ENCODE results near the gene DTNA. TPM values are rescaled to one million over a fixed set of nuclear protein-coding genes. Genes with fewer than 3 reads are reported as not detected.
"Not testable (repeated sequence)": the region's sequence is repeated elsewhere in the genome, so short reads cannot be mapped to it uniquely, and the experiment has no call there.

The DTNA gene
- total RNA-seq = not detected

GRCh38 chr18:34709750-34710441 is at the start of gene DTNA:
TSS of gene DTNA (plus strand) at chr18:34710298. CDS start at chr18:34755977, 45,679 bp downstream.
- DNase-seq (ENCODE audit: low spot score) (no peak), ATAC-seq (no peak)
- H3K27ac Mint-ChIP-seq = no peak within 1 kb of the TSS
- peaks cover 18 to 24% of the 10 kb centered on the region in 2 donors for H3K27me3 Mint-ChIP-seq
- H3K9me3 Mint-ChIP-seq = no peaks in the 10 kb centered on the region
- no peaks in the 10 kb centered on the region for H3K36me3 Mint-ChIP-seq
- no peaks in the 10 kb centered on the region for H3K4me1 Mint-ChIP-seq (ENCODE audit: low read depth in 2 of 2)
- no peak within 1 kb of the TSS for H3K4me3 Mint-ChIP-seq

GRCh38 chr18:34660572-34660971 is 49.5 kb upstream of the DTNA start:
- Mint-ChIP-seq H3K27ac (no peak overlapping the region), H3K27me3 (peaks cover 21 to 22% of the 10 kb centered on the region in 2 donors), H3K36me3 (no peaks in the 10 kb centered on the region), H3K4me1 (ENCODE audit: low read depth in 2 of 2) (peaks cover 0 to 6% of the 10 kb centered on the region in 2 donors), H3K4me3 (no peak overlapping the region), H3K9me3 (no peaks in the 10 kb centered on the region)
- DNase-seq (ENCODE audit: low spot score) = no peak
- no peak for ATAC-seq

GRCh38 chr18:34661464-34662087 is 48.5 kb upstream of the DTNA start:
- Mint-ChIP-seq H3K27ac (no peak overlapping the region), H3K27me3 (peaks cover 21 to 22% of the 10 kb centered on the region in 2 donors), H3K36me3 (no peaks in the 10 kb centered on the region), H3K4me1 (ENCODE audit: low read depth in 2 of 2) (peaks cover 0 to 6% of the 10 kb centered on the region in 2 donors), H3K4me3 (no peak overlapping the region), H3K9me3 (no peaks in the 10 kb centered on the region)
- DNase-seq (ENCODE audit: low spot score) = no peak
- peak; percentile 53 to 70 for ATAC-seq

GRCh38 chr18:34676816-34677574 is 33.1 kb upstream of the DTNA start:
- H3K4me3 Mint-ChIP-seq = no peak overlapping the region
- no peaks in the 10 kb centered on the region for H3K36me3 Mint-ChIP-seq
- ATAC-seq (no peak), DNase-seq (ENCODE audit: low spot score) (no peak)
- H3K27ac Mint-ChIP-seq = no peak overlapping the region
- no peaks in the 10 kb centered on the region for H3K4me1 Mint-ChIP-seq (ENCODE audit: low read depth in 2 of 2)
- peaks cover 0 to 25% of the 10 kb centered on the region in 2 donors for H3K27me3 Mint-ChIP-seq
- no peaks in the 10 kb centered on the region for H3K9me3 Mint-ChIP-seq

- Mint-ChIP-seq H3K4me1 (ENCODE audit: low read depth in 2 of 2) (peaks cover 28% of the 10 kb centered on the region in 2 donors), H3K27me3 (peaks cover 0 to 14% of the 10 kb centered on the region in 2 donors)
- not testable (repeated sequence) for H3K4me3 Mint-ChIP-seq; ATAC-seq; H3K9me3 Mint-ChIP-seq; H3K27ac Mint-ChIP-seq; H3K36me3 Mint-ChIP-seq; DNase-seq (ENCODE audit: low spot score)
Observed at GRCh38 chr18:34689750-34690149, 20.3 kb upstream of the DTNA start.

- H3K27ac Mint-ChIP-seq = no peak overlapping the region
- no peaks in the 10 kb centered on the region for H3K9me3 Mint-ChIP-seq
- H3K4me3 Mint-ChIP-seq = no peak overlapping the region
- peaks cover 0 to 14% of the 10 kb centered on the region in 2 donors for H3K27me3 Mint-ChIP-seq
- ATAC-seq = no peak
- peaks cover 5% of the 10 kb centered on the region for H3K36me3 Mint-ChIP-seq
- DNase-seq (ENCODE audit: low spot score) = no peak
- peaks cover 21 to 32% of the 10 kb centered on the region in 2 donors for H3K4me1 Mint-ChIP-seq (ENCODE audit: low read depth in 2 of 2)
Observed at GRCh38 chr18:34691614-34692013, 18.5 kb upstream of the DTNA start.

- peaks cover 5% of the 10 kb centered on the region for H3K36me3 Mint-ChIP-seq
- H3K9me3 Mint-ChIP-seq = no peaks in the 10 kb centered on the region
- peaks cover 0 to 5% of the 10 kb centered on the region in 2 donors for H3K27me3 Mint-ChIP-seq
- H3K27ac Mint-ChIP-seq = no peak overlapping the region
- H3K4me1 Mint-ChIP-seq (ENCODE audit: low read depth in 2 of 2) = peaks cover 20 to 36% of the 10 kb centered on the region in 2 donors
- DNase-seq (ENCODE audit: low spot score) (no peak), ATAC-seq (no peak)
- H3K4me3 Mint-ChIP-seq = no peak overlapping the region
Observed at GRCh38 chr18:34694591-34695165, 15.4 kb upstream of the DTNA start.

GRCh38 chr18:34695310-34695709 is 14.8 kb upstream of the DTNA start:
- H3K27ac Mint-ChIP-seq = no peak overlapping the region
- no peak overlapping the region for H3K4me3 Mint-ChIP-seq
- ATAC-seq (no peak), DNase-seq (ENCODE audit: low spot score) (no peak)
- H3K4me1 Mint-ChIP-seq (ENCODE audit: low read depth in 2 of 2) = peaks cover 20 to 36% of the 10 kb centered on the region in 2 donors
- no peaks in the 10 kb centered on the region for H3K9me3 Mint-ChIP-seq
- H3K27me3 Mint-ChIP-seq = peaks cover 0 to 5% of the 10 kb centered on the region in 2 donors
- H3K36me3 Mint-ChIP-seq = peaks cover 5% of the 10 kb centered on the region

- Mint-ChIP-seq H3K9me3 (no peaks in the 10 kb centered on the region), H3K4me1 (ENCODE audit: low read depth in 2 of 2) (peaks cover 13 to 31% of the 10 kb centered on the region in 2 donors), H3K4me3 (no peak overlapping the region), H3K27ac (no peak overlapping the region), H3K27me3 (peaks cover 0 to 4% of the 10 kb centered on the region in 2 donors), H3K36me3 (no peaks in the 10 kb centered on the region)
- DNase-seq (ENCODE audit: low spot score) (no peak), ATAC-seq (no peak)
Observed at GRCh38 chr18:34696671-34697070, 13.4 kb upstream of the DTNA start.

GRCh38 chr18:34697233-34697632 is 12.9 kb upstream of the DTNA start:
- no peaks in the 10 kb centered on the region for H3K27me3 Mint-ChIP-seq
- peak overlapping the region in 1 of 2 donors; percentile 32 for H3K27ac Mint-ChIP-seq
- no peak overlapping the region for H3K4me3 Mint-ChIP-seq
- H3K9me3 Mint-ChIP-seq = no peaks in the 10 kb centered on the region
- DNase-seq (ENCODE audit: low spot score) (no peak), ATAC-seq (no peak)
- H3K4me1 Mint-ChIP-seq (ENCODE audit: low read depth in 2 of 2) = peaks cover 10 to 27% of the 10 kb centered on the region in 2 donors
- H3K36me3 Mint-ChIP-seq = no peaks in the 10 kb centered on the region

GRCh38 chr18:34697891-34698290 is 12.2 kb upstream of the DTNA start:
- no peak overlapping the region for H3K4me3 Mint-ChIP-seq
- H3K27ac Mint-ChIP-seq = peak overlapping the region in 1 of 2 donors; percentile 32
- no peaks in the 10 kb centered on the region for H3K27me3 Mint-ChIP-seq
- H3K36me3 Mint-ChIP-seq = no peaks in the 10 kb centered on the region
- H3K4me1 Mint-ChIP-seq (ENCODE audit: low read depth in 2 of 2) = peaks cover 10 to 27% of the 10 kb centered on the region in 2 donors
- DNase-seq (ENCODE audit: low spot score) (no peak), ATAC-seq (peak; percentile 64 to 71)
- H3K9me3 Mint-ChIP-seq = no peaks in the 10 kb centered on the region

- no peaks in the 10 kb centered on the region for H3K9me3 Mint-ChIP-seq
- H3K4me3 Mint-ChIP-seq = no peak overlapping the region
- peaks cover 9 to 15% of the 10 kb centered on the region in 2 donors for H3K27me3 Mint-ChIP-seq
- H3K4me1 Mint-ChIP-seq (ENCODE audit: low read depth in 2 of 2) = peaks cover 10 to 15% of the 10 kb centered on the region in 2 donors
- H3K27ac Mint-ChIP-seq = no peak overlapping the region
- DNase-seq (ENCODE audit: low spot score) = no peak
- no peak for ATAC-seq
- H3K36me3 Mint-ChIP-seq = no peaks in the 10 kb centered on the region
Observed at GRCh38 chr18:34701911-34702310, 8.2 kb upstream of the DTNA start.

- ATAC-seq (no peak), DNase-seq (ENCODE audit: low spot score) (no peak)
- H3K36me3 Mint-ChIP-seq = no peaks in the 10 kb centered on the region
- no peak overlapping the region for H3K27ac Mint-ChIP-seq
- H3K27me3 Mint-ChIP-seq = peaks cover 11 to 22% of the 10 kb centered on the region in 2 donors
- H3K4me3 Mint-ChIP-seq = no peak overlapping the region
- H3K9me3 Mint-ChIP-seq = no peaks in the 10 kb centered on the region
- peaks cover 4 to 9% of the 10 kb centered on the region in 2 donors for H3K4me1 Mint-ChIP-seq (ENCODE audit: low read depth in 2 of 2)
Observed at GRCh38 chr18:34702814-34703213, 7.3 kb upstream of the DTNA start.

Measured in natural killer cell treated with Interleukin-12 subunit alpha and Interleukin-12 subunit beta and Interleukin-15 and Interleukin-18, amount 100 ng/mL, for 72 hours (primary cell).